Activated CD8-positive, alpha-beta memory T cell treated with anti-CD3 and anti-CD28 coated beads, Interleukin-2, amount 10 ng/mL, durations not matched to agents 7 days and 5 days (primary cell): ENCODE data around the gene RUNDC3A. TPM values are rescaled to one million over a fixed set of nuclear protein-coding genes. Genes with fewer than 3 reads are reported as not detected.
"Not testable (repeated sequence)": the region's sequence is repeated elsewhere in the genome, so short reads cannot be mapped to it uniquely, and the experiment has no call there.

ENCODE experiments used
- ATAC-seq: fragments of 150-1000 bp; cut with Tn5 transposase; one replicate; pipeline ENCODE4 v1.10.0; 2021; ENCODE audit warnings: moderate library complexity
- CTCF ChIA-PET: fragments of 350-600 bp; sonication (Branson Sonifier 250); formaldehyde crosslinking; loops from one replicate; lab custom pipeline; 2021; ENCODE audit warnings: antibody characterized with exemption; lab: Charles Lee
- DNase-seq: peaks from one replicate; pipeline ENCODE4 v3.0.0-alpha.2; 2020
- H3K27ac Mint-ChIP-seq: one replicate; pipeline ENCODE4 v1.8.0; 2021; ENCODE audit warnings: mild to moderate bottlenecking, mixed read lengths
- H3K27me3 Mint-ChIP-seq: one replicate; pipeline ENCODE4 v1.8.0; 2021; ENCODE audit warnings: mixed read lengths
- H3K36me3 Mint-ChIP-seq: one replicate; pipeline ENCODE4 v1.8.0; 2021; ENCODE audit warnings: mild to moderate bottlenecking, mixed read lengths
- H3K4me1 Mint-ChIP-seq: one replicate; pipeline ENCODE4 v1.8.0; 2021; ENCODE audit warnings: mixed read lengths
- H3K4me3 Mint-ChIP-seq: one replicate; pipeline ENCODE4 v1.8.0; 2021; ENCODE audit warnings: mild to moderate bottlenecking, moderate library complexity, mixed read lengths
- H3K9me3 Mint-ChIP-seq: one replicate; pipeline ENCODE4 v1.8.0; 2022; ENCODE audit warnings: low read depth, mixed read lengths
- total RNA-seq, 2 experiments: library from RNA; stranded (reverse); gene quantifications; one replicate each; pipeline ENCODE4 v1.2.3, GENCODE V29; 2021

RUNDC3A gene
- total RNA-seq, 2 experiments from 2014 or later, result 0.18 TPM; not detected in 1

- ATAC-seq, result peak; percentile 43
- Mint-ChIP-seq H3K36me3 (no peaks in the 10 kb centered on the region), H3K9me3 (no peaks in the 10 kb centered on the region), H3K27ac (no peak overlapping the region), H3K4me3 (peak overlapping the region; percentile 56), H3K27me3 (peaks cover 51% of the 10 kb centered on the region), H3K4me1 (no peaks in the 10 kb centered on the region)
- DNase-seq, result no peak
- CTCF ChIA-PET, result interaction anchor here (0.6 to 2.9 kb wide), 26 partner anchors 9 to 402 kb away, joined by 3 to 45 read pairs (median 4); partner anchors contain the start of gene GRN
Observed at GRCh38 chr17:44362949-44363612, 54.7 kb downstream of the RUNDC3A start.

DNA sequence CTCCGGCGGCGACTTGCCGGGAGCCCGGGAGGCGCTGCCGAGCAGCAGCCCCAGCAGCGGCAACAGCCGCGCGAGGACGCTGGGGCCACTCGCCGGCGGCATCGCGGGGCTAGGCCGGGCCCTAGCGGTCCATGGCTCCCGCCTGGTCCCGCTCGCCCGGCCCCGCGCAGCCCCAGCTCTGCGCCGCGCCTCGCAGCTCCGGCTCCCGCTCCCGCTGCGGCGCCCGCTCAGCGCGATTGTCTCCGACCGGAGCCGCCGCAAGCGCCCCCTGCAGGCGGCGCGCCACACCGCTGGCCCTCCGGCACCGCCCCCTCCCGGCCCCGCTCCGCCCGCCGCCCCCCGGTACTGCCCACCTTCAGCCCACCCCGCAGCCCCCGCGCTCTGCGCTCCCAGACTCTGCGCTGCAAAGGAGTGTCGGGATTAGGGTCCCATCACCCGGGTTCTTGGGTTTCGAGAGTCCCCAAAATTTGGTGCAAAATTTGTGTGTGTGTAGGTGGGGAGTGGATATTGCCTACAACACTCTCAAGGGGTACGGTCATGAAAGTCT, 55.3 kb downstream of the RUNDC3A start, which contains the start of gene FAM171A2:
TSS of gene FAM171A2 (minus strand) at position 241 of the 547 bp plus-strand sequence. CDS start at position 102, 139 bp downstream.
- CTCF ChIA-PET, result interaction anchor here (0.6 to 2.9 kb wide), 23 partner anchors 9 to 402 kb away, joined by 3 to 45 read pairs (median 4); partner anchors contain the start of gene GRN
- Mint-ChIP-seq H3K4me3 (peak within 1 kb of the TSS; percentile 56), H3K36me3 (no peaks in the 10 kb centered on the region), H3K27ac (no peak within 1 kb of the TSS), H3K27me3 (peaks cover 51% of the 10 kb centered on the region), H3K9me3 (no peaks in the 10 kb centered on the region), H3K4me1 (no peaks in the 10 kb centered on the region)
- ATAC-seq (peak; percentile 95), DNase-seq (peak; percentile 68)

GRCh38 chr17:44365051-44365450, 56.6 kb downstream of the RUNDC3A start:
- H3K36me3 Mint-ChIP-seq, ATAC-seq, DNase-seq, H3K9me3 Mint-ChIP-seq, H3K27ac Mint-ChIP-seq, H3K4me1 Mint-ChIP-seq, H3K4me3 Mint-ChIP-seq: not testable (repeated sequence)
- CTCF ChIA-PET, result interaction anchor here (2.9 kb wide), 1 partner anchor 12 kb away, joined by 45 read pairs; no protein-coding TSS in a partner anchor
- peaks cover 56% of the 10 kb centered on the region for H3K27me3 Mint-ChIP-seq

GRCh38 chr17:44367231-44367979, 59.0 kb downstream of the RUNDC3A start:
- H3K9me3 Mint-ChIP-seq, result no peaks in the 10 kb centered on the region
- H3K4me3 Mint-ChIP-seq, result no peak overlapping the region
- ATAC-seq (no peak), DNase-seq (no peak)
- CTCF ChIA-PET, result interaction anchor here (1.2 to 1.6 kb wide), 4 partner anchors 12 to 155 kb away, joined by 3 to 7 read pairs (median 3); no protein-coding TSS in a partner anchor
- no peak overlapping the region for H3K27ac Mint-ChIP-seq
- H3K36me3 Mint-ChIP-seq, result no peaks in the 10 kb centered on the region
- H3K4me1 Mint-ChIP-seq, result peaks cover 6% of the 10 kb centered on the region
- peaks cover 50% of the 10 kb centered on the region for H3K27me3 Mint-ChIP-seq

Other genes with a start within 250 kb of the RUNDC3A start
- 10 to 100 TPM; 68.3 to 76.8 TPM for gene LSM12, start 241.9 kb upstream of the RUNDC3A start, total RNA-seq
- 10 to 100 TPM; 21.7 to 25.6 TPM for gene G6PC3, start 237.9 kb upstream of the RUNDC3A start, total RNA-seq
- 10 to 100 TPM; 25.5 to 32.5 TPM for gene HDAC5, start 185.0 kb upstream of the RUNDC3A start, total RNA-seq
- 10 to 100 TPM; 19.8 to 23.1 TPM for gene HROB, start 166.7 kb upstream of the RUNDC3A start, total RNA-seq
- under 1 TPM in 1 of 2 experiments, not detected in 1; 0.26 TPM for gene ASB16, start 137.9 kb upstream of the RUNDC3A start, total RNA-seq
- gene TMUB2, start 121.6 kb upstream of the RUNDC3A start, total RNA-seq, result 10 to 100 TPM; 31.4 to 34.1 TPM
- 100 to 1,000 TPM; 106 to 122 TPM for gene ATXN7L3, start 108.7 kb upstream of the RUNDC3A start, total RNA-seq
- gene UBTF, start 88.9 kb upstream of the RUNDC3A start, total RNA-seq, result 100 to 1,000 TPM; 128 to 158 TPM
- not detected for gene SLC4A1, start 40.5 kb upstream of the RUNDC3A start, total RNA-seq
- 100 to 1,000 TPM; 103 to 133 TPM for gene SLC25A39, start 16.2 kb downstream of the RUNDC3A start, total RNA-seq
- 10 to 100 TPM; 56.5 to 69.2 TPM for gene GRN, start 36.7 kb downstream of the RUNDC3A start, total RNA-seq
- gene FAM171A2, start 55.3 kb downstream of the RUNDC3A start, total RNA-seq, result under 1 TPM in 1 of 2 experiments, not detected in 1; 0.26 TPM
- under 1 TPM; 0.09 to 0.44 TPM for gene ITGA2B, start 81.0 kb downstream of the RUNDC3A start, total RNA-seq
- 10 to 100 TPM; 46.1 to 51.6 TPM for gene GPATCH8, start 194.8 kb downstream of the RUNDC3A start, total RNA-seq
- gene FZD2, start 248.9 kb downstream of the RUNDC3A start, total RNA-seq, result under 1 TPM in 1 of 2 experiments, not detected in 1; 0.30 TPM